ENCODE data around the gene PADI3.

The PADI3 gene

GRCh38 chr1:17307946-17308345 lies 59.0 kb downstream of the PADI3 start, which contains the start of gene PADI4:
Gene PADI4 (plus strand): TSS chr1:17308197. CDS start chr1:17308223, 26 bp downstream.
- H3K27me3 ChIP-seq (replicated peaks; ENCODE audit: control insufficient read depth, insufficient read depth, low read length), result peaks cover 46% of the 10 kb centered on the region
- no peak for DNase-seq (ENCODE audit: low read depth)
- H3K9ac ChIP-seq (ENCODE audit: low read length), result no peak within 1 kb of the TSS
- no peaks in the 10 kb centered on the region for H3K36me3 ChIP-seq (ENCODE audit: control insufficient read depth, insufficient read depth, low read length, severe bottlenecking)
- peaks cover 5% of the 10 kb centered on the region for H3K9me3 ChIP-seq (ENCODE audit: control insufficient read depth, low read length)
- H3K4me3 ChIP-seq (ENCODE audit: low read length), result no peak within 1 kb of the TSS
- peaks cover 8% of the 10 kb centered on the region for H3K4me1 ChIP-seq (ENCODE audit: control insufficient read depth, insufficient read depth, low read length)

GRCh38 chr1:17308593-17308992 lies 59.7 kb downstream of the PADI3 start:
- Histone ChIP-seq H3K27me3 (replicated peaks; ENCODE audit: control insufficient read depth, insufficient read depth, low read length) (peaks cover 48% of the 10 kb centered on the region), H3K4me1 (ENCODE audit: control insufficient read depth, insufficient read depth, low read length) (peaks cover 8% of the 10 kb centered on the region), H3K9me3 (ENCODE audit: control insufficient read depth, low read length) (peaks cover under 1% of the 10 kb centered on the region), H3K9ac (ENCODE audit: low read length) (no peak overlapping the region), H3K4me3 (ENCODE audit: low read length) (no peak overlapping the region), H3K36me3 (ENCODE audit: control insufficient read depth, insufficient read depth, low read length, severe bottlenecking) (no peaks in the 10 kb centered on the region)
- no peak for DNase-seq (ENCODE audit: low read depth)

GRCh38 chr1:17309426-17310067 lies 60.6 kb downstream of the PADI3 start:
- Histone ChIP-seq H3K4me3 (ENCODE audit: low read length) (no peak overlapping the region), H3K36me3 (ENCODE audit: control insufficient read depth, insufficient read depth, low read length, severe bottlenecking) (no peaks in the 10 kb centered on the region), H3K4me1 (ENCODE audit: control insufficient read depth, insufficient read depth, low read length) (peaks cover 7% of the 10 kb centered on the region), H3K27me3 (replicated peaks; ENCODE audit: control insufficient read depth, insufficient read depth, low read length) (peaks cover 58% of the 10 kb centered on the region), H3K9ac (ENCODE audit: low read length) (no peak overlapping the region), H3K9me3 (ENCODE audit: control insufficient read depth, low read length) (no peaks in the 10 kb centered on the region)
- no peak for DNase-seq (ENCODE audit: low read depth)

- no peak for DNase-seq (ENCODE audit: low read depth)
- Histone ChIP-seq H3K27me3 (replicated peaks; ENCODE audit: control insufficient read depth, insufficient read depth, low read length) (peaks cover 64% of the 10 kb centered on the region), H3K36me3 (ENCODE audit: control insufficient read depth, insufficient read depth, low read length, severe bottlenecking) (no peaks in the 10 kb centered on the region), H3K9me3 (ENCODE audit: control insufficient read depth, low read length) (no peaks in the 10 kb centered on the region), H3K4me3 (ENCODE audit: low read length) (no peak overlapping the region), H3K9ac (ENCODE audit: low read length) (no peak overlapping the region), H3K4me1 (ENCODE audit: control insufficient read depth, insufficient read depth, low read length) (peaks cover under 1% of the 10 kb centered on the region)
Observed at GRCh38 chr1:17310068-17310640, 61.3 kb downstream of the PADI3 start.

GRCh38 chr1:17313530-17314309 lies 64.8 kb downstream of the PADI3 start:
- H3K9ac ChIP-seq (ENCODE audit: low read length), result no peak overlapping the region
- DNase-seq (ENCODE audit: low read depth), result no peak
- H3K4me3 ChIP-seq (ENCODE audit: low read length), result no peak overlapping the region
- no peaks in the 10 kb centered on the region for H3K9me3 ChIP-seq (ENCODE audit: control insufficient read depth, low read length)
- no peaks in the 10 kb centered on the region for H3K4me1 ChIP-seq (ENCODE audit: control insufficient read depth, insufficient read depth, low read length)
- peaks cover 49% of the 10 kb centered on the region for H3K27me3 ChIP-seq (replicated peaks; ENCODE audit: control insufficient read depth, insufficient read depth, low read length)
- H3K36me3 ChIP-seq (ENCODE audit: control insufficient read depth, insufficient read depth, low read length, severe bottlenecking), result no peaks in the 10 kb centered on the region

- no peak for DNase-seq (ENCODE audit: low read depth)
- H3K36me3 ChIP-seq (ENCODE audit: control insufficient read depth, insufficient read depth, low read length, severe bottlenecking), result no peaks in the 10 kb centered on the region
- H3K4me1 ChIP-seq (ENCODE audit: control insufficient read depth, insufficient read depth, low read length), result no peaks in the 10 kb centered on the region
- no peak overlapping the region for H3K9ac ChIP-seq (ENCODE audit: low read length)
- peaks cover 46% of the 10 kb centered on the region for H3K27me3 ChIP-seq (replicated peaks; ENCODE audit: control insufficient read depth, insufficient read depth, low read length)
- H3K9me3 ChIP-seq (ENCODE audit: control insufficient read depth, low read length), result peaks cover 2% of the 10 kb centered on the region
- H3K4me3 ChIP-seq (ENCODE audit: low read length), result no peak overlapping the region
Observed at GRCh38 chr1:17314491-17314971, 65.6 kb downstream of the PADI3 start.

- Histone ChIP-seq H3K9me3 (ENCODE audit: control insufficient read depth, low read length) (peaks cover 13% of the 10 kb centered on the region), H3K4me3 (ENCODE audit: low read length) (no peak overlapping the region), H3K9ac (ENCODE audit: low read length) (no peak overlapping the region), H3K36me3 (ENCODE audit: control insufficient read depth, insufficient read depth, low read length, severe bottlenecking) (no peaks in the 10 kb centered on the region), H3K4me1 (ENCODE audit: control insufficient read depth, insufficient read depth, low read length) (no peaks in the 10 kb centered on the region), H3K27me3 (replicated peaks; ENCODE audit: control insufficient read depth, insufficient read depth, low read length) (peaks cover 46% of the 10 kb centered on the region)
- no peak for DNase-seq (ENCODE audit: low read depth)
Observed at GRCh38 chr1:17315542-17316130, 66.7 kb downstream of the PADI3 start.

- Histone ChIP-seq H3K27me3 (replicated peaks; ENCODE audit: control insufficient read depth, insufficient read depth, low read length) (peaks cover 49% of the 10 kb centered on the region), H3K36me3 (ENCODE audit: control insufficient read depth, insufficient read depth, low read length, severe bottlenecking) (no peaks in the 10 kb centered on the region), H3K4me3 (ENCODE audit: low read length) (no peak overlapping the region), H3K4me1 (ENCODE audit: control insufficient read depth, insufficient read depth, low read length) (no peaks in the 10 kb centered on the region), H3K9ac (ENCODE audit: low read length) (no peak overlapping the region), H3K9me3 (ENCODE audit: control insufficient read depth, low read length) (peaks cover 16% of the 10 kb centered on the region)
- no peak for DNase-seq (ENCODE audit: low read depth)
Observed at GRCh38 chr1:17316704-17317103, 67.8 kb downstream of the PADI3 start.

GRCh38 chr1:17318262-17318661 lies 69.4 kb downstream of the PADI3 start:
- DNase-seq (ENCODE audit: low read depth), result no peak

GRCh38 chr1:17319561-17320350 lies 70.9 kb downstream of the PADI3 start:
- no peak for DNase-seq (ENCODE audit: low read depth)
- Histone ChIP-seq H3K9ac (ENCODE audit: low read length) (no peak overlapping the region), H3K36me3 (ENCODE audit: control insufficient read depth, insufficient read depth, low read length, severe bottlenecking) (no peaks in the 10 kb centered on the region), H3K4me1 (ENCODE audit: control insufficient read depth, insufficient read depth, low read length) (no peaks in the 10 kb centered on the region), H3K4me3 (ENCODE audit: low read length) (no peak overlapping the region), H3K27me3 (replicated peaks; ENCODE audit: control insufficient read depth, insufficient read depth, low read length) (peaks cover 37% of the 10 kb centered on the region), H3K9me3 (ENCODE audit: control insufficient read depth, low read length) (peaks cover 26% of the 10 kb centered on the region)

More at GRCh38 chr1:17318262-17318661, 69.4 kb downstream of the PADI3 start:
- H3K4me1 ChIP-seq (ENCODE audit: control insufficient read depth, insufficient read depth, low read length), result no peaks in the 10 kb centered on the region
- no peak overlapping the region for H3K9ac ChIP-seq (ENCODE audit: low read length)
- peaks cover 23% of the 10 kb centered on the region for H3K9me3 ChIP-seq (ENCODE audit: control insufficient read depth, low read length)
- H3K4me3 ChIP-seq (ENCODE audit: low read length), result no peak overlapping the region
- peaks cover 48% of the 10 kb centered on the region for H3K27me3 ChIP-seq (replicated peaks; ENCODE audit: control insufficient read depth, insufficient read depth, low read length)
- no peaks in the 10 kb centered on the region for H3K36me3 ChIP-seq (ENCODE audit: control insufficient read depth, insufficient read depth, low read length, severe bottlenecking)
